Vagina (tissue), 2 donors: Measurements from ENCODE around the gene FEV.

Experiments used
- CTCF ChIP-seq, 3 experiments: fragments of 450-650 bp in 2 of 3; fragments of 200-600 bp in 1 of 3; sonication (generic) in 1 of 3; IDR thresholded peaks; one replicate each; pipeline ENCODE4 v1.5.1; 2017 to 2019; ENCODE audit warnings: antibody characterized with exemption in 3 of 3, mild to moderate bottlenecking in 2 of 3, moderate library complexity in 2 of 3
- POLR2A ChIP-seq, 2 donors: fragments of 450-650 bp; IDR thresholded peaks; one replicate each; pipeline ENCODE4 v1.6.1; 2017; ENCODE audit warnings: antibody characterized with exemption in 2 of 2, mild to moderate bottlenecking in 2 of 2, moderate library complexity in 2 of 2
- POLR2AphosphoS5 ChIP-seq, 2 donors: sonication (generic); formaldehyde crosslinking; IDR thresholded peaks; one replicate each; pipeline ENCODE4 v1.9.0; 2017; ENCODE audit warnings: antibody characterized with exemption in 2 of 2, mild to moderate bottlenecking in 2 of 2, low read depth in 1 of 2; ENCODE audit not compliant: insufficient read depth in 1 of 2

GRCh38 chr2:219001577-219002394 lies 16.8 kb upstream of the FEV start:
- no peak for TF ChIP-seq CTCF (IDR thresholded peaks at IDR 0.05)
- TF ChIP-seq POLR2AphosphoS5 (IDR thresholded peaks at IDR 0.05; ENCODE audit: insufficient read depth in 1 of 2, low read depth in 1 of 2), result peak in 1 of 2 donors; percentile 21
- TF ChIP-seq POLR2A (IDR thresholded peaks at IDR 0.05), result no peak
